ENCODE measurements around the gene CDV3. TPM values are rescaled to one million over a fixed set of nuclear protein-coding genes. Genes with fewer than 3 reads are reported as not detected.

CDV3 gene
- total and polyA plus RNA-seq, 10 of the 15 experiments (the other 5 are each of a cell fraction or from before 2014, with no cell fraction given): 42.3 to 466 (median 136) TPM

GRCh38 chr3:133570139-133570936 lies 3.1 kb upstream of the CDV3 start:
- in situ Hi-C loops (cut with MboI): loop anchor here (5.0 kb wide), 2 partner anchors 83 to 123 kb away; no protein-coding TSS in a partner anchor
- Histone ChIP-seq H3K79me2 (ENCODE audit: control insufficient read depth, insufficient read depth, low read length) (peaks cover 19% of the 10 kb centered on the region), H4K20me1 (ENCODE audit: control insufficient read depth, insufficient read depth) (no peaks in the 10 kb centered on the region), H3K4me3 (no peak overlapping the region), H3K36me3 (ENCODE audit: control insufficient read depth in 2 of 2, insufficient read depth in 2 of 2, low read length in 1 of 2) (no peaks in the 10 kb centered on the region), H3K27ac (ENCODE audit: control insufficient read depth, insufficient read depth) (no peak overlapping the region), H3K27me3 (replicated peaks in 1 of 2; ENCODE audit: control insufficient read depth in 2 of 2, insufficient read depth in 2 of 2, low read length in 1 of 2) (no peaks in the 10 kb centered on the region), H3K4me1 (ENCODE audit: control insufficient read depth, insufficient read depth, low read length) (peaks cover 29% of the 10 kb centered on the region), H3K4me2 (ENCODE audit: control insufficient read depth, insufficient read depth) (no peak overlapping the region), H3K9me3 (replicated peaks; ENCODE audit: control insufficient read depth, insufficient read depth, low read length) (no peaks in the 10 kb centered on the region), H2AFZ (ENCODE audit: control insufficient read depth, low read depth, low read length) (no peak overlapping the region), H3K9ac (ENCODE audit: control insufficient read depth, insufficient read depth, low read length) (no peak overlapping the region)
- ATAC-seq (no peak), DNase-seq (ENCODE audit: low read depth, low spot score) (no peak), FAIRE-seq (no peak)
- intact Hi-C loops (cut with micrococcal nuclease; ENCODE audit: unreplicated experiment): loop anchor here (10.0 kb wide), 1 partner anchor 846 kb away; the partner anchor contains the start of gene NPHP3
- POLR2A ChIA-PET: interaction anchor here (0.9 to 2.4 kb wide), 4 partner anchors 8 to 111 kb away, joined by 3 to 15 read pairs (median 4); no protein-coding TSS in a partner anchor
- SMC1A ChIA-PET (ENCODE audit: uncharacterized antibody, unreplicated experiment): interaction anchor here (0.7 to 3.9 kb wide), 14 partner anchors 8 to 129 kb away, joined by 3 to 18 read pairs (median 4); no protein-coding TSS in a partner anchor
- RAD21 ChIA-PET (ENCODE audit: unreplicated experiment): interaction anchor here (0.9 to 10.3 kb wide), 7 partner anchors 8 to 122 kb away, joined by 3 to 137 read pairs (median 5); no protein-coding TSS in a partner anchor
- BruUV-seq (replicated peaks): no TSS peak
- 94% methylated on average over 5 of the region's 5 CpGs for WGBS (ENCODE audit: insufficient coverage, insufficient replicate concordance, low lambda C conversion rate, missing lambda C conversion rate)
- CTCF ChIA-PET: interaction anchor here (0.7 to 1.6 kb wide), 8 partner anchors 8 to 121 kb away, joined by 3 to 5 read pairs (median 3); no protein-coding TSS in a partner anchor
- TF ChIP-seq MLLT1 (IDR thresholded peaks at IDR 0.05): no peak
- no peak for TF ChIP-seq IKZF1 (conservative IDR thresholded peaks at IDR 0.05)
- no peak for TF ChIP-seq CBX3 (IDR thresholded peaks at IDR 0.05; ENCODE audit: borderline replicate concordance, low read depth)
- no peak for TF ChIP-seq HDAC2 (IDR thresholded peaks at IDR 0.05)
- TF ChIP-seq USF1 (IDR thresholded peaks at IDR 0.05; ENCODE audit: borderline replicate concordance, extremely low read length, insufficient read depth, low read depth, low read length): no peak
- TF ChIP-seq SREBF1 (IDR thresholded peaks at IDR 0.05; ENCODE audit: low read length): no peak
- no peak for TF ChIP-seq SKIL (IDR thresholded peaks at IDR 0.05; ENCODE audit: low read depth, poor library complexity, severe bottlenecking)
- TF ChIP-seq CBX5 (IDR thresholded peaks at IDR 0.05; ENCODE audit: low read depth): no peak
- TF ChIP-seq MTA3 (IDR thresholded peaks at IDR 0.05; ENCODE audit: borderline replicate concordance, low read length): no peak

All from GM12878 (cell line).